Pulmonary artery endothelial cell (primary cell): ENCODE results near the gene ATXN3. TPM values are rescaled to one million over a fixed set of nuclear protein-coding genes. Genes with fewer than 3 reads are reported as not detected.
A peak's percentile ranks its signal among the peaks of the same experiment; 100 is the strongest.
"Not testable (repeated sequence)": the region's sequence is repeated elsewhere in the genome, so short reads cannot be mapped to it uniquely, and the experiment has no call there.

Experiments used
- DNase-seq: peaks from one replicate; pipeline ENCODE4 v3.0.0-alpha.2; 2011; ENCODE audit warnings: low read depth, low spot score
- total RNA-seq: library from RNA; depleted of rRNA; stranded (reverse); fragments of >200 nt; gene quantifications from 2 replicates; pipeline ENCODE4 v1.2.3, GENCODE V29; 2014

The ATXN3 gene
- total RNA-seq, 1 donor from 2014 or later, result 41.7 TPM

DNA sequence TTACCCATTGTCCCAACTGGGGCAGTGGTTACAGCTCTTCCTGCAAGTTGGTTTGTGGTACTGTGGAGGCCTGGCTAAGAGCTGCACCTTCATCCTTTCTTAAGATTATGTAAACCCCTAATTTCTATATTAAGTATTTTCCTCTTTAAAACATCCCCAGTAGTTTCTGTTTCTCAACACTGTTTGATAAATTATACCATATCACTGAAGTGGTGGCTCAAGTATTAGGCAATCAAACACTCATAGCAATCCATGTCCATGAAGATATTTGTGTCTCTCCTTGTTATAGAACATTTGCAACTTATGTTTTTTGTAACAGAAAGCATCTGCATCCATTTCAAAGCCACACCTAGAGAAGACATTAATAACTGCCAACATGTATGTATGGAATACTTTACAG lies 31.8 kb downstream of the ATXN3 start:
- no peak for DNase-seq

DNA sequence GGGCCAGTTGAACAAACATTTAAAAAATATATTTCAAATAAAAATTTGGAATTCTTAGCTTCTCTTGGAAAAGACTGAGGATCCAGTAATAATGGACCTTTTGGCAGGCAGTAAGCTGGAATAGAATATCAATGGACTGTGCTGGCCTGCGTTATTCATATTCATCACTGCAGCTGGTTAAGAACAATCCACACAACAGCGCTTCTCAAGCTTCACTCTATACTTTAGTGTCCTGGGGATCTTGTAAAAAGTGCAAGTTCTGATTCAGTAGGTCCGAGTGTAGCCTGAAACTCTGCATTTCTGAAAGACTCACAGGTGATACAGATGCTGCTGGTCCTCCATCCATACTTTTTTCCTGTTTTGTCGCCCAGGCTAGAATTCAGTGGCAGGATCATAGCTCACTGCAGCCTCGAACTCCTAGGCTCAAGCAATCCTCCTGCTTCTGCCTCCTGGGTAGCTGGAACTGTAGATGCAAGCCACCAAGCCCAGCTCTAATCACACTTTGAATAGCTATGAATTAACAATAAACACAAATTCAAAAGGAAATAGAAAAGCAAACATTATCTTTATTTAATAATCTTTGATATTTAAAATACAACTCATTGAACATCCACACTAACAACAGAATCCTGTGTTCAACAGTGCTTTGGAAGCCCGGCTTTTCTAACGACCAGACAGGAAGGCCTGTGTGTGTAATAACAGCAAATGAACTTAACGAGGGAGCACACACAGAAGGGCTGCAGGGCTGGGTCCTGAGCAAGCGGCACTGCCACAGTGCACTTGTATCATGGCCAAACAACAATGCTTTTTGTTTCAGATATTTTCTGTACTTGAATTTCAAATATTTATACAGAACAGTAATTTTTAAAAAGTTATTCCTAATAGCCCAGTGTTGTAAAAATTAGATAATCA lies 48.1 kb downstream of the ATXN3 start:
- DNase-seq, result no peak

GRCh38 chr14:92049781-92050180 lies 56.6 kb downstream of the ATXN3 start:
- no peak for DNase-seq

- DNase-seq, result not testable (repeated sequence)
Observed at GRCh38 chr14:92049221-92049620, 57.2 kb downstream of the ATXN3 start.

- not testable (repeated sequence) for DNase-seq
Observed at GRCh38 chr14:92045904-92046303, 60.5 kb downstream of the ATXN3 start.

DNA sequence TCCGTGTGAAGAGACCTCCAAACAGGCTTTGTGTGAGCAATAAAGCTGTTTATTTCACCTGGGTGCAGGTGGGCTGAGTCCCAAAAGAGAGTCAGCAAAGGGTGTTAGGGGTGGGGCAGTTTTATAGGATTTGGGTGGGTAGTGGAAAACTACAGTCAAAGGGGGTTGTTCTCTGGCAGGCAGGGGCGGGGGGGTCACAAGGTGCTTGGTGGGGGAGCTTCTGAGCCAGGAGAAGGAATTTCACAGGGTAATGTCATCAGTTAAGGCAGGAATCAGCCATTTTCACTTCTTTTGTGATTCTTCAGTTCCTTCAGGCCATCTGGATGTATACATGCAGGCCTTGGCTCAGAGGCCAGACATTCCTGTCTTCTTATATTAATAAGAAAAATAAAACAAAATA lies 64.6 kb downstream of the ATXN3 start:
- not testable (repeated sequence) for DNase-seq

- DNase-seq, result no peak
Observed at GRCh38 chr14:92041203-92041602, 65.2 kb downstream of the ATXN3 start.

DNA sequence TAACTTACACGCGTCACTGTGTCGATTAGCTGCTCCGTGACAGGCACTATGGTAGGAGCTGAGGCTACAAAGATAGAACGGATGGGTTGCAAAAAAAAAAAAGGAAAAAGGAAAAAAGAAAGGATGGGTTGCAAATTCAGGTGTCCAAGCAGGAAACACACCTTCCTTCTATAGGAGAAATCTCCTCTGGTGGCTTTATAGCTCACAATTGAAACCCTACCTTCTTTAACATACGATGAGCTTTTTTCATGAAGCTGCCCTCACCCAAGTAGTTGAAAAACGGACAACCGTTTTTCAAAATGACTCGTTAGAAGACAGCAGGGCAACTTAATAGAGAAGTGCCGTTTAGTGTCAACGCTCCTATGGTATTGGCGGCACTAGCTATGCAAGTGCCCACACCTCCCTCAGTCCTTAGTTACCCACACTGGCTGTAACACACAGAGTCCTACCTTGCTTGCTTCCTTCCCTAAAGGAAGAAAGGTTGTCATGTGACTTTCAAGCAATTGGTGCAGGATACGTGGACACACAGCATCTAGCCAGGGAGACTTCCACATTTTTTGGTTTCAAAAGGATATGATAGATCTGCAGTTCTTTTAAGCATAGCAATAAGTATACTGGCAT lies 65.8 kb downstream of the ATXN3 start:
- DNase-seq, result no peak

- DNase-seq, result peak; percentile 79
Observed at GRCh38 chr14:92039719-92040430, 66.5 kb downstream of the ATXN3 start, which contains the start of gene TRIP11. TRIP11 (minus strand) TSS chr14:92040059; CDS start chr14:92039685, 374 bp downstream.

DNA sequence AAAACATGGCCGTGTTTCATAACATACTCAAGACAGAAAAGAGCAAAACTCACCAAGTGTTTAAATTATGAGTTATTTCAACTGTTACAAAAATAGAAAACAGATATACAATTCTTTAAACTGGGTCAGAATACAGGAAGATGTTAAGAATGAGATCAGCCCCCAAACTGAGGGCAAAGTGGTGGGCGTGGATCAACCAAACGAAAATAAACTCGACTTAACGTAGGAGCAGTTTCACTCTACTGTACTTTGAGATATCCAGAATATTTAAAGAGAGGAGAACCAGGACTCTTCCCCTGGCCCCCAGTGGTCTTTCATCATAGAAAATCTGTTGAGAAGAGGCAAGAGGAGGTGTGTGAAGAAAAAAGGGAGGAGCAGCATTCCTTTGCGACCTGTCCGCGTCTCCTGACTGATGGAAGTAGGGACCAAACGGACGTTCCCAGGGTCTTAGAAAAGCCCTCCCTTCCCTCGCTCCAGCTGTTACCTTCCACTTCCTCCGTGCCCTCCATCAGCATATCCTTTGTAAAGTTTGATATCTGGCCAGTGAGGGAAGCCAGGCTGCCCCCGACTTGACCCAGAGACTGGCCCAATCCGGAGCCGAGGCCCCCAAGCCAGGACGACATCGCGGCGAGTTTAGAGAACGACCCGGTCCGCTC lies 67.2 kb downstream of the ATXN3 start:
- DNase-seq, result peak; percentile 55

DNA sequence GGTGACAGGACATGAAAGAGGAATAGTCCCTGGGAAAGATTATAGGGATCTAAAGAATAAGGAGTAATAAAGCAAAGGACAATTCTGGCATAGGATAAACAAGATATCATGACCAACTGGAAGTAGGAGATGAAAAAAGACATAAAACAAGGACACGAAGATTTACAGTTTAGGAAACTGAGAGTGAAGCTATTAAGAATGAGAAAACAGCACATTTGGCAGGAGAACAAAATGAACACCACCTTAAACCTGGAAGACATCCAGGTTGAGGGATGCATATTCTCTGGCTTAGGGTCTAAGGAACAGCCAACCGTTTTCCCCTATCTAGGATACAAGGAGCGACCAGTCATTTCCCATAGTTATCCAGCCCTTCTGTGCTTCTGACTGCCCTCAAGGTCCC lies 68.4 kb downstream of the ATXN3 start:
- DNase-seq, result no peak

DNA sequence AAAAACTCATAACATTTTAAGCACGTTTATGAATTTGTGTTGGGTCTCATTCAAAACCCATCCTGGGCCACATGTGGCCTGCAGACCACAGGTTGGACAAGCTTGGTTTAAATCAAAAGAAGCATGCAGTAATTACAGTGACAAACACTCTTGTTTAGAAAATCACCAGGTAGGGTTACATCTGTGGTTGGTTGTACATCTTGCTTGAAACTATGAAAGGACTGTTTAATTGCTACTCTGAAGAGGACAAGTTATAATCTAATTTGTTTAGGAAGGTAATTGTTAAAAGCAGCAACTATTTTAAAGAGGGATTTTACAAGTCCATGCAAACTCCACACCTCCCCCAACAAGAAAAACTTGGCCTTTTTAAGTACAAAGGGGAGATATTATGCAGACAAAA lies 70.5 kb downstream of the ATXN3 start:
- DNase-seq, result no peak

DNA sequence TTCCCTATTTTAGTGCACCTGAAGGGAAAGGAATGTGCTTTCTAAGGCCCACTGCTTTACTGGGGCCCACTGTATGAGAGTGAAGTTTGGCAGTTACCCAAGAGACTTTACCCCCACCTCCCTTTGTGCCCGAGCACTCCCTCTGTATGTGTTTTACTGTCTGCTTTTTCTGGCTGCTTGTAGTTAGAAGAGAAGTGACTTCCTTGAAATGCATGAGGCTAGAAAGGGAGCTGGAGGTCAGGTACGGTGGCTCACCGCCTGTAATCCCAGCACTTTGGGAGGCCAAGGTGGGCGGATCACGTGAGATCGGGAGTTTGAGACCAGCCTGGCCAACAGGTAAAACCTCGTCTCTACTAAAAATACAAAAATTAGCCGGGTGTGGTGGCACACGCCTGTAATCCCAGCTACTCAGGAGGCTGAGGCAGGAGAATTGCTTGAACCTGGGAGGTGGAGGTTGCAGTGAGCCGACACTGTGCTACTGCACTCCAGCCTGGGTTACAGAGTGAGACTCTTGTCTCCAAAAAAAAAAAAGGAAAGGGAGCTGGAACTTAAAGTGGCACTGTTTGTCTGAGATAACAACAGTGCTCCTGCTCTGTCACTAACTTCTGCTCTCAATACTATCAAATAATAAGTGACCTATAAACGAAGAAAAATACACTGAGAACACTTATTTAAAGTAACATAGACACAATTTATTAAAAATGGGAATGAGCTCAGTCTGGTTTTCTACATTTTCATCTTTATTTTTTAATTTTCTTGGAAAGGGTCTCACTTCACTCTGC lies 72.3 kb downstream of the ATXN3 start:
- no peak for DNase-seq

DNA sequence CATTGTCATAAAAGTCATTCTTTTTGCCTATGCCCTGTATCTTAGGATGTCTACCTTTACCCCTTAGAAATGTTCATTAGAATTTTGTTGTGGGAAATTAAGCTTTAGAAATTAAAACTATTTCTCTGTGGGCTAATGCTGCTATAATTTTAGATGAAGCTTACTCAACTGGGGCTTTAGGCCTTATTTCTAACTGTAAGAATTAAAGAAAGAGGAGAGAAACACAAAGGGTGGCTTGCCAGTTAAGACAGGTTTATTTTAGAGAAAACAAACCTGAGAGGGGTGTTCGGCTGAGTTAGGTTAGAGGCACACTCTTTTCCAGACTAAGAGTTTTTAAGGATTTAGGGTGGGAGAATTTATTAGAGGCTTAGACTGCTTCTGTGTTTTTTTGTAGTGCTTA lies 72.9 kb downstream of the ATXN3 start:
- DNase-seq, result no peak

- no peak for DNase-seq
Observed at GRCh38 chr14:92026548-92027190, 79.7 kb downstream of the ATXN3 start.

- DNase-seq, result no peak
Observed at GRCh38 chr14:92022036-92022435, 84.3 kb downstream of the ATXN3 start.

DNA sequence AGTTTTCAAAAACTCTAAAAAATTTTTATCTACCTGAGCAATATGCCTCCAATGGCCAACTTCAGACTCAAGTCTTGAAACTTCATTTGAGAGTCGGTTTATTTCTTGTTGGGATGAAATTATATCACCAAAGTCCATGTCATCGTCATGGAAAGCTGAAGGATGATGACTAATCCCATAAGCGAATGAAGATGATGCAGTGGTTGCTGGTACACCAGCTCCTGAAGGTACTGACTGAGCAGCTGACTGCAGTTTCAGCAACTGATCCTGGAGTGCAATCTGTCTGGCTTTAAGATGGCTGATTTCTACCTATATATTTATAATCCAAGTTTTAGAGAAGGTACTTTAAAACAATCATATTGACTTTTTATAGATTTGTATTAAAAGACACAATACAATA lies 84.9 kb downstream of the ATXN3 start:
- DNase-seq, result no peak

GRCh38 chr14:92014040-92014439 lies 92.3 kb downstream of the ATXN3 start:
- no peak for DNase-seq

DNA sequence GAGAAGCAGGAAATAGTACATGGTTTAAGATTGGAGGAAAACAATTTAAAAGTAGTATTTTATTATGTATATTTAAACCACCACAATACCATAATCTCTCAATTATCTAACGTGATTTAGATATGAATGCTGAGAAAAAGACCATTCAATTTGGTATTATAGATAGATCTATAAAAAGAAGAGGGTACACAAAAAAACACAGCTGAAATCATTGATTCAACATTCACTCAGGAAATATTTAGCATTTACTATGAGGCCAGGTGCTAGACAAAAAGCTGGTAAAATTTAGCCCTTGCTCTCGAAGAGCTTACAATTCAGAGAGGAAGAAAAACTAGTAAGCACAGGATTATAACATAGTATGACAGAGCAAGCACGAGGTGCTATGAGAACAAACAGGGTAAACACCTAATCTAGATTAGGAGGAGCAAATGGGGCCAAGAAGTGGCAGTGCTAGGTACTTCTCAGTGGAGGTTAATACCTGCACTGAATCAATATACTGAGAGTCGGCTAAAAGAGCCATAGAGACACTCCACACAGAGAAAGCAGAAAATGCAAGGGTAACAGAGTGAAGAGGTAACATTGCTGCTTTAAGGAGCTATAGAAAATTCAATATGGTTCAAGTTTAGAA lies 94.1 kb downstream of the ATXN3 start:
- DNase-seq, result no peak

GRCh38 chr14:92010644-92011043 lies 95.7 kb downstream of the ATXN3 start:
- no peak for DNase-seq
